ENCODE measurements around the gene ARMC9.

The ARMC9 gene

DNA sequence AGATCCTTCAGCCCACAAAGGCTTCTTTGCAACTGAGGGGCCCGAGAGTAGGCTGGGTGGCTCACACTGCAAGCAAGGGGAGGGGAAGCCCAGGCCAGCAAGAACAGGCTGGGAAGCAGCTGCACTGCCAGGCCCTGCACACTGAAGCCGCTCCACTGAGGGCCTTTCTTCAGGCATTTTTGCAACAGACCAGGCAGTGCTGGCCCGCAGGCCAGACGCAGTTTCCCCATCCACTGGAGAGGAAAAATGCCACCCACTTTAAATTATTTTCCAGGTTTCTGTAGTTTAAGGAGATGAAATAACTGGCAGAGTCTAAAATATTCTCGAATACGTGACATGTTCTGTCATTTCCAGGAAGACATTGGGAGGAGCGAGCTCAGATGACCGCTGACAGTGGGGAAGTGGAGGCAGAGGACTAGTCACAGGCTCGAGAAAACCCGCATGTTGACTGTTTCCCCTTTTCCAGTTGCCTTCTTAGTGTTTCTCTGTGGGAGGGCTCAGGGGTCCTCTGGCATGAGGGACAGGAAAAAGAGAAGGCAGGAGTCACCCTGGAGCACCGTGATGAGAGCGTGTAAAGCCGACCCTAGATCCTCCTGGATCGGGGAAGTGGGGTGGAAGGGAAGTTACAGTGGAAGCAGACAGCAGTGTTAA, 143.8 kb downstream of the ARMC9 start:
- TF ChIP-seq ZNF324 (tag by site-specific recombination; IDR thresholded peaks at IDR 0.05): no peak
- no peak for TF ChIP-seq GLI4 (tag by site-specific recombination; IDR thresholded peaks at IDR 0.05)
- no peak for TF ChIP-seq ZNF175 (tag by site-specific recombination; IDR thresholded peaks at IDR 0.05)
- TF ChIP-seq ZNF146 (tag by site-specific recombination; IDR thresholded peaks at IDR 0.05): no peak
- TF ChIP-seq, protein P1, sequence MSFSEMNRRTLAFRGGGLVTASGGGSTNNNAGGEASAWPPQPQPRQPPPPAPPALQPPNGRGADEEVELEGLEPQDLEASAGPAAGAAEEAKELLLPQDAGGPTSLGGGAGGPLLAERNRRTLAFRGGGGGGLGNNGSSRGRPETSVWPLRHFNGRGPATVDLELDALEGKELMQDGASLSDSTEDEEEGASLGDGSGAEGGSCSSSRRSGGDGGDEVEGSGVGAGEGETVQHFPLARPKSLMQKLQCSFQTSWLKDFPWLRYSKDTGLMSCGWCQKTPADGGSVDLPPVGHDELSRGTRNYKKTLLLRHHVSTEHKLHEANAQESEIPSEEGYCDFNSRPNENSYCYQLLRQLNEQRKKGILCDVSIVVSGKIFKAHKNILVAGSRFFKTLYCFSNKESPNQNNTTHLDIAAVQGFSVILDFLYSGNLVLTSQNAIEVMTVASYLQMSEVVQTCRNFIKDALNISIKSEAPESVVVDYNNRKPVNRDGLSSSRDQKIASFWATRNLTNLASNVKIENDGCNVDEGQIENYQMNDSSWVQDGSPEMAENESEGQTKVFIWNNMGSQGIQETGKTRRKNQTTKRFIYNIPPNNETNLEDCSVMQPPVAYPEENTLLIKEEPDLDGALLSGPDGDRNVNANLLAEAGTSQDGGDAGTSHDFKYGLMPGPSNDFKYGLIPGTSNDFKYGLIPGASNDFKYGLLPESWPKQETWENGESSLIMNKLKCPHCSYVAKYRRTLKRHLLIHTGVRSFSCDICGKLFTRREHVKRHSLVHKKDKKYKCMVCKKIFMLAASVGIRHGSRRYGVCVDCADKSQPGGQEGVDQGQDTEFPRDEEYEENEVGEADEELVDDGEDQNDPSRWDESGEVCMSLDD (tag by site-specific recombination; IDR thresholded peaks at IDR 0.05): no peak
- no peak for TF ChIP-seq GLI2 (tag by site-specific recombination; IDR thresholded peaks at IDR 0.05; ENCODE audit: borderline replicate concordance, low read depth)
- no peak for TF ChIP-seq ZNF114 (tag by site-specific recombination; IDR thresholded peaks at IDR 0.05)
- TF ChIP-seq KLF7 (tag by site-specific recombination; IDR thresholded peaks at IDR 0.05; ENCODE audit: borderline replicate concordance): no peak
- no peak for TF ChIP-seq REPIN1 (tag by site-specific recombination; IDR thresholded peaks at IDR 0.05; ENCODE audit: low read depth)
- no peak for TF ChIP-seq ZNF785 (tag by site-specific recombination; IDR thresholded peaks at IDR 0.05)
- no peak for TF ChIP-seq ZNF239 (tag by site-specific recombination; IDR thresholded peaks at IDR 0.05)
- TF ChIP-seq, protein P2, sequence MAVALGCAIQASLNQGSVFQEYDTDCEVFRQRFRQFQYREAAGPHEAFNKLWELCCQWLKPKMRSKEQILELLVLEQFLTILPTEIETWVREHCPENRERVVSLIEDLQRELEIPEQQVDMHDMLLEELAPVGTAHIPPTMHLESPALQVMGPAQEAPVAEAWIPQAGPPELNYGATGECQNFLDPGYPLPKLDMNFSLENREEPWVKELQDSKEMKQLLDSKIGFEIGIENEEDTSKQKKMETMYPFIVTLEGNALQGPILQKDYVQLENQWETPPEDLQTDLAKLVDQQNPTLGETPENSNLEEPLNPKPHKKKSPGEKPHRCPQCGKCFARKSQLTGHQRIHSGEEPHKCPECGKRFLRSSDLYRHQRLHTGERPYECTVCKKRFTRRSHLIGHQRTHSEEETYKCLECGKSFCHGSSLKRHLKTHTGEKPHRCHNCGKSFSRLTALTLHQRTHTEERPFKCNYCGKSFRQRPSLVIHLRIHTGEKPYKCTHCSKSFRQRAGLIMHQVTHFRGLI (tag by site-specific recombination; IDR thresholded peaks at IDR 0.05): no peak
- no peak for TF ChIP-seq ZNF76 (tag by site-specific recombination; IDR thresholded peaks at IDR 0.05; ENCODE audit: borderline replicate concordance, low read depth)
- TF ChIP-seq MZF1 (tag by site-specific recombination; IDR thresholded peaks at IDR 0.05; ENCODE audit: borderline replicate concordance): no peak
- no peak overlapping the region for H3K27ac ChIP-seq (ENCODE audit: extremely low read depth, low read depth, low read length)
- H3K4me3 ChIP-seq (ENCODE audit: low read depth, low read length): no peak overlapping the region
- peaks cover 2% of the 10 kb centered on the region; the same call in 1 of the 2 replicates for H3K4me1 ChIP-seq (ENCODE audit: control insufficient read depth, insufficient read depth, low read length)
- no peaks in the 10 kb centered on the region for H3K36me3 ChIP-seq (ENCODE audit: control insufficient read depth in 2 of 2, insufficient read depth in 1 of 2, low read length in 2 of 2)
- POLR2A ChIA-PET: no interaction called here
- CTCF ChIA-PET: no interaction called here
- no peaks in the 10 kb centered on the region for H3K9me3 ChIP-seq (ENCODE audit: control insufficient read depth, insufficient read depth, low read depth, low read length)

DNA sequence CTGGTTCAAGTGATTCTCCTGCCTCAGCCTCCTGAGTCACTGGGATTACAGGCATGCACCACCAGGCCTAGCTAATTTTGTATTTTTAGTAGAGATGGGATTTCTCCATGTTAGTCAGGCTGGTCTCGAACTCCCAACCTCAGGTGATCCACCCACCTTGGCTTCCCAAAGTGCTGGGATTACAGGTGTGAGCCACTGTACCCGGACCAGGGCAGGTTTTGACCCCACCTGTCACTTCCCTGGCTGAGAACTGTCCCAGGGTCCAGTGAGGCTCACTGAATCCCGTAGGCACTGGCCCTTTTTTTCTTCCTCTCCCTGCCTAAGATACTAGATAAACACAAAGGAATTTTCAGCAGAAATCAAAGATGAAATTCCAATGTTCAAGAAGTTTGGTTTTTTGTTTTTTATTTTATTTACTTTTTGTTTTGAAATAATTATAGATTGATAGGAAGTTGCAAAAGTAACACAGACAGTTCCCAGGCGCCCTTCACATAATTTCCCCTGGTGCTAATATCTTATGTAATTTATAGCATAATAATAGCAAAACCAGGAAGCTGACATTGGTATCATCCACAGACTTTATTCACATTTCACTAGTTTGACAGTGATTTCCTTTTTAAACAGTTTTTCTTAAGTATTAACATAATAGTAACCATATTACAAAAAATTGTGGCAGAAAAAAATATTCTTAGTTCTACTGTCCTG, 144.7 kb downstream of the ARMC9 start:
- ChIA-PET POLR2A (no interaction called here), CTCF (no interaction called here)
- H3K9me3 ChIP-seq (ENCODE audit: control insufficient read depth, insufficient read depth, low read depth, low read length): no peaks in the 10 kb centered on the region
- TF ChIP-seq ZNF302 (tag by site-specific recombination; IDR thresholded peaks at IDR 0.05; ENCODE audit: low read depth) (no peak), ZNF16 (tag by site-specific recombination; IDR thresholded peaks at IDR 0.05; ENCODE audit: low read depth) (no peak), ZNF223 (tag by site-specific recombination; IDR thresholded peaks at IDR 0.05) (no peak), HOXD13 (CRISPR knock-in tag; IDR thresholded peaks at IDR 0.05; ENCODE audit: borderline replicate concordance) (no peak), SETDB1 (IDR thresholded peaks at IDR 0.05; ENCODE audit: insufficient read length, low read length) (no peak), ZNF610 (tag by site-specific recombination; IDR thresholded peaks at IDR 0.05; ENCODE audit: borderline replicate concordance) (no peak), TRIM28 (IDR thresholded peaks at IDR 0.05; ENCODE audit: borderline replicate concordance, low read length) (no peak), ZNF132 (tag by site-specific recombination; IDR thresholded peaks at IDR 0.05; ENCODE audit: borderline replicate concordance) (no peak), ZFP41 (tag by site-specific recombination; IDR thresholded peaks at IDR 0.05; ENCODE audit: borderline replicate concordance) (no peak), TCF7L2 (IDR thresholded peaks at IDR 0.05; ENCODE audit: borderline replicate concordance, low read depth, low read length) (no peak), ZNF473 (tag by site-specific recombination; IDR thresholded peaks at IDR 0.05) (no peak)
- TF ChIP-seq, protein P3, sequence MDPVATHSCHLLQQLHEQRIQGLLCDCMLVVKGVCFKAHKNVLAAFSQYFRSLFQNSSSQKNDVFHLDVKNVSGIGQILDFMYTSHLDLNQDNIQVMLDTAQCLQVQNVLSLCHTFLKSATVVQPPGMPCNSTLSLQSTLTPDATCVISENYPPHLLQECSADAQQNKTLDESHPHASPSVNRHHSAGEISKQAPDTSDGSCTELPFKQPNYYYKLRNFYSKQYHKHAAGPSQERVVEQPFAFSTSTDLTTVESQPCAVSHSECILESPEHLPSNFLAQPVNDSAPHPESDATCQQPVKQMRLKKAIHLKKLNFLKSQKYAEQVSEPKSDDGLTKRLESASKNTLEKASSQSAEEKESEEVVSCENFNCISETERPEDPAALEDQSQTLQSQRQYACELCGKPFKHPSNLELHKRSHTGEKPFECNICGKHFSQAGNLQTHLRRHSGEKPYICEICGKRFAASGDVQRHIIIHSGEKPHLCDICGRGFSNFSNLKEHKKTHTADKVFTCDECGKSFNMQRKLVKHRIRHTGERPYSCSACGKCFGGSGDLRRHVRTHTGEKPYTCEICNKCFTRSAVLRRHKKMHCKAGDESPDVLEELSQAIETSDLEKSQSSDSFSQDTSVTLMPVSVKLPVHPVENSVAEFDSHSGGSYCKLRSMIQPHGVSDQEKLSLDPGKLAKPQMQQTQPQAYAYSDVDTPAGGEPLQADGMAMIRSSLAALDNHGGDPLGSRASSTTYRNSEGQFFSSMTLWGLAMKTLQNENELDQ (tag by site-specific recombination; IDR thresholded peaks at IDR 0.05; ENCODE audit: low read depth): no peak
- TF ChIP-seq, protein P4, sequence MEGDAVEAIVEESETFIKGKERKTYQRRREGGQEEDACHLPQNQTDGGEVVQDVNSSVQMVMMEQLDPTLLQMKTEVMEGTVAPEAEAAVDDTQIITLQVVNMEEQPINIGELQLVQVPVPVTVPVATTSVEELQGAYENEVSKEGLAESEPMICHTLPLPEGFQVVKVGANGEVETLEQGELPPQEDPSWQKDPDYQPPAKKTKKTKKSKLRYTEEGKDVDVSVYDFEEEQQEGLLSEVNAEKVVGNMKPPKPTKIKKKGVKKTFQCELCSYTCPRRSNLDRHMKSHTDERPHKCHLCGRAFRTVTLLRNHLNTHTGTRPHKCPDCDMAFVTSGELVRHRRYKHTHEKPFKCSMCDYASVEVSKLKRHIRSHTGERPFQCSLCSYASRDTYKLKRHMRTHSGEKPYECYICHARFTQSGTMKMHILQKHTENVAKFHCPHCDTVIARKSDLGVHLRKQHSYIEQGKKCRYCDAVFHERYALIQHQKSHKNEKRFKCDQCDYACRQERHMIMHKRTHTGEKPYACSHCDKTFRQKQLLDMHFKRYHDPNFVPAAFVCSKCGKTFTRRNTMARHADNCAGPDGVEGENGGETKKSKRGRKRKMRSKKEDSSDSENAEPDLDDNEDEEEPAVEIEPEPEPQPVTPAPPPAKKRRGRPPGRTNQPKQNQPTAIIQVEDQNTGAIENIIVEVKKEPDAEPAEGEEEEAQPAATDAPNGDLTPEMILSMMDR (tag by site-specific recombination; IDR thresholded peaks at IDR 0.05): no peak
- peaks cover 9% of the 10 kb centered on the region for H3K4me1 ChIP-seq (ENCODE audit: control insufficient read depth, insufficient read depth, low read length)
- no peak overlapping the region for H3K27ac ChIP-seq (ENCODE audit: extremely low read depth, low read depth, low read length)
- no peak overlapping the region for H3K4me3 ChIP-seq (ENCODE audit: low read depth, low read length)
- no peaks in the 10 kb centered on the region for H3K36me3 ChIP-seq (ENCODE audit: control insufficient read depth in 2 of 2, insufficient read depth in 1 of 2, low read length in 2 of 2)
